Measurements from ENCODE around the gene SCAI.
"Not testable (repeated sequence)": the region's sequence is repeated elsewhere in the genome, so short reads cannot be mapped to it uniquely, and the experiment has no call there.

The SCAI gene

DNA sequence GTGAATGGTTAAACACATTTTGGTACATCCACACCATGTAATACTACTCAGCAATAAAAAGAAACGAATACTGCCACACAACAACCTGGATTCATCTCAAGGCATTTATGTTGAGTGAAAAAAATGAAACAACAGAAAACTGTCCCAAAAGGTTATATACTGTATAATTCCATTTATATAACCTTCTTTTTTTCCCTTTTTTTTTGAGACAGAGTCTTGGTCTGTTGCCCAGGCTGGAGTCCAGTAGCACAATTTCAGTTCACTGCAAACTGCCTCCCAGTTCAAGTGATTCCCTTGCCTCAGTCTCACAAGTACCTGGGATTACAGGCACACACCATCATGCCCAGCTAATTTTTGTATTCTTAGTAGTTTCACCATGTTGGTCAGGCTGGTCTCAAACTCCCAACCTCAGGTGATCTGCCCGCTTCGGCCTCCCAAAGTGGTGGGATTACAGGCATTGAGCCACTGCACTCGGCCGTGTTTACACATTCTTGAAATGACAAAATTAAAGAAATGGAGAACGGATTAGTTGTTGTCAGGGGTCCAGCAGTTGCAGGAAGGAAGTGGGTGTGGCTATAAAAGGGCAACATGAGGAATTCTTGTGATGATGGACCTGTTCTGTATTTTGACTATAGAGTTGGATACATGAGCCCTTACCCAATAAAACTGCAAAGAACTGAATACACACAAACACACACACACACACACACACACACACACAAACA is 28.9 kb upstream of the SCAI start:
- Histone ChIP-seq H3K9me3 (ENCODE audit: control insufficient read depth, insufficient read depth, low read length) (no peaks in the 10 kb centered on the region), H3K4me1 (ENCODE audit: control insufficient read depth, low read length) (peaks cover 6% of the 10 kb centered on the region; the same call in 1 of the 2 replicates), H3K27me3 (ENCODE audit: control insufficient read depth, low read length) (no peaks in the 10 kb centered on the region), H3K36me3 (ENCODE audit: control insufficient read depth, low read length) (peaks cover 28% of the 10 kb centered on the region), H3K4me3 (ENCODE audit: low read length) (no peak overlapping the region), H4K20me1 (ENCODE audit: control insufficient read depth, insufficient read depth, low read depth, low read length) (0 out of 2 replicates have a peak, but pooled peaks cover 3% of the 10 kb centered on the region), H3F3A (ENCODE audit: control insufficient read depth, insufficient read depth) (no peaks in the 10 kb centered on the region), H3K4me2 (ENCODE audit: low read length) (no peak overlapping the region), H3K9me2 (replicated peaks; ENCODE audit: control insufficient read depth, low read length) (no peaks in the 10 kb centered on the region), H3K27ac (ENCODE audit: low read depth, low read length) (no peak overlapping the region), H3K79me2 (ENCODE audit: control insufficient read depth, low read length) (peaks cover 83% of the 10 kb centered on the region)
- TF ChIP-seq EZH2phosphoT487 (IDR thresholded peaks at IDR 0.05; ENCODE audit: borderline replicate concordance, low read length): no peak
- TF ChIP-seq, protein P1, sequence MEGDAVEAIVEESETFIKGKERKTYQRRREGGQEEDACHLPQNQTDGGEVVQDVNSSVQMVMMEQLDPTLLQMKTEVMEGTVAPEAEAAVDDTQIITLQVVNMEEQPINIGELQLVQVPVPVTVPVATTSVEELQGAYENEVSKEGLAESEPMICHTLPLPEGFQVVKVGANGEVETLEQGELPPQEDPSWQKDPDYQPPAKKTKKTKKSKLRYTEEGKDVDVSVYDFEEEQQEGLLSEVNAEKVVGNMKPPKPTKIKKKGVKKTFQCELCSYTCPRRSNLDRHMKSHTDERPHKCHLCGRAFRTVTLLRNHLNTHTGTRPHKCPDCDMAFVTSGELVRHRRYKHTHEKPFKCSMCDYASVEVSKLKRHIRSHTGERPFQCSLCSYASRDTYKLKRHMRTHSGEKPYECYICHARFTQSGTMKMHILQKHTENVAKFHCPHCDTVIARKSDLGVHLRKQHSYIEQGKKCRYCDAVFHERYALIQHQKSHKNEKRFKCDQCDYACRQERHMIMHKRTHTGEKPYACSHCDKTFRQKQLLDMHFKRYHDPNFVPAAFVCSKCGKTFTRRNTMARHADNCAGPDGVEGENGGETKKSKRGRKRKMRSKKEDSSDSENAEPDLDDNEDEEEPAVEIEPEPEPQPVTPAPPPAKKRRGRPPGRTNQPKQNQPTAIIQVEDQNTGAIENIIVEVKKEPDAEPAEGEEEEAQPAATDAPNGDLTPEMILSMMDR (IDR thresholded peaks at IDR 0.05; ENCODE audit: low read depth, low read length, poor library complexity, severe bottlenecking): no peak

DNA sequence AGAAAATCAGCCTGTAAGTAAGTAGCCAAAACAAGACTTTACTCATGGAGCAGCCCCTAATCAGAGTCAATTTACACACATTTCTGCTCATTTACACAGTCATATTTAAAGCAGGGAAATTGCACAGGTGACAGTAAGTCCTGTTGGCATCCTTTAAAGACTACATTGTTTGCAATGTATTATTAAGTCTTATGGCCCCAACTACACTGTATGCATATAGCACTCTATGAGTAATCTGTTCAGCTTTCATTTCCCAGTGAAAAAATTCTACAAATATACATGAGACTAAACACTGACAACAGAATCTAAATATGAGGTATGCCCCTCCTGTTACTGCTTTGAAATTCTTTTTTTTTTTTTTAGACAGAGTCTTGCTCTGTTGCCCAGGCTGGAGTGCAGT is 26.6 kb upstream of the SCAI start:
- Histone ChIP-seq H3K36me3 (ENCODE audit: control insufficient read depth, low read length) (peaks cover 34% of the 10 kb centered on the region), H3K27ac (ENCODE audit: low read depth, low read length) (no peak overlapping the region), H3K9me2 (replicated peaks; ENCODE audit: control insufficient read depth, low read length) (no peaks in the 10 kb centered on the region), H3K4me3 (ENCODE audit: low read length) (no peak overlapping the region), H3K4me1 (ENCODE audit: control insufficient read depth, low read length) (peaks cover 6% of the 10 kb centered on the region; the same call in 1 of the 2 replicates), H3K9me3 (ENCODE audit: control insufficient read depth, insufficient read depth, low read length) (no peaks in the 10 kb centered on the region), H3F3A (ENCODE audit: control insufficient read depth, insufficient read depth) (no peaks in the 10 kb centered on the region), H3K4me2 (ENCODE audit: low read length) (no peak overlapping the region), H3K79me2 (ENCODE audit: control insufficient read depth, low read length) (peaks cover 74% of the 10 kb centered on the region), H3K27me3 (ENCODE audit: control insufficient read depth, low read length) (no peaks in the 10 kb centered on the region), H4K20me1 (ENCODE audit: control insufficient read depth, insufficient read depth, low read depth, low read length) (0 out of 2 replicates have a peak, but pooled peaks cover 3% of the 10 kb centered on the region)
- TF ChIP-seq EZH2phosphoT487 (IDR thresholded peaks at IDR 0.05; ENCODE audit: borderline replicate concordance, low read length): no peak
- TF ChIP-seq, protein P1 (IDR thresholded peaks at IDR 0.05; ENCODE audit: low read depth, low read length, poor library complexity, severe bottlenecking): no peak

DNA sequence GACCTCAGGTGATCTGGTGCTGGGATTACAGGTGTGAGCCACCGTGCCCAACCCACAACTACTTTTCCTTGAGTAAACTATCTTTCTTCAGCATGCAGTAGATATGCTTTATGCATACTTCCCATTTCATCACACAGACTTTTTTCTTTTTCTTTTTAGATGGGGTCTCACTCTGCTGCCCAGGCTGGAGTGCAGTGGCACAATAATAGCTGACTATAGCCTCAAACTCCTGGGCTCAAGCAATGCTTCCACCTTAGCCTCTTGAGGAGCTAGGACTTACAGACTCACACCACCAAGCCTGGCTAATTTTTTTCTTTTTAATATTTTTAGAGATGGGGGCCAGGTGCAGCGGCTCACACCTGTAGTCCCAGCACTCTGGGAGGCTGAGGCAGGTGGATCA is 23.4 kb upstream of the SCAI start:
- H3K9me2 ChIP-seq (replicated peaks; ENCODE audit: control insufficient read depth, low read length): no peaks in the 10 kb centered on the region
- no peak overlapping the region for H3K4me2 ChIP-seq (ENCODE audit: low read length)
- H3K4me1 ChIP-seq (ENCODE audit: control insufficient read depth, low read length): no peaks in the 10 kb centered on the region
- H4K20me1 ChIP-seq (ENCODE audit: control insufficient read depth, insufficient read depth, low read depth, low read length): 0 out of 2 replicates have a peak, but pooled peaks cover 3% of the 10 kb centered on the region
- H3F3A ChIP-seq (ENCODE audit: control insufficient read depth, insufficient read depth): no peaks in the 10 kb centered on the region
- no peaks in the 10 kb centered on the region for H3K9me3 ChIP-seq (ENCODE audit: control insufficient read depth, insufficient read depth, low read length)
- H3K36me3 ChIP-seq (ENCODE audit: control insufficient read depth, low read length): peaks cover 34% of the 10 kb centered on the region
- TF ChIP-seq EZH2phosphoT487 (IDR thresholded peaks at IDR 0.05; ENCODE audit: borderline replicate concordance, low read length): no peak
- TF ChIP-seq, protein P1 (IDR thresholded peaks at IDR 0.05; ENCODE audit: low read depth, low read length, poor library complexity, severe bottlenecking): no peak
- H3K27me3 ChIP-seq (ENCODE audit: control insufficient read depth, low read length): no peaks in the 10 kb centered on the region
- H3K27ac ChIP-seq (ENCODE audit: low read depth, low read length): no peak overlapping the region
- peaks cover 46% of the 10 kb centered on the region for H3K79me2 ChIP-seq (ENCODE audit: control insufficient read depth, low read length)
- H3K4me3 ChIP-seq (ENCODE audit: low read length): no peak overlapping the region

DNA sequence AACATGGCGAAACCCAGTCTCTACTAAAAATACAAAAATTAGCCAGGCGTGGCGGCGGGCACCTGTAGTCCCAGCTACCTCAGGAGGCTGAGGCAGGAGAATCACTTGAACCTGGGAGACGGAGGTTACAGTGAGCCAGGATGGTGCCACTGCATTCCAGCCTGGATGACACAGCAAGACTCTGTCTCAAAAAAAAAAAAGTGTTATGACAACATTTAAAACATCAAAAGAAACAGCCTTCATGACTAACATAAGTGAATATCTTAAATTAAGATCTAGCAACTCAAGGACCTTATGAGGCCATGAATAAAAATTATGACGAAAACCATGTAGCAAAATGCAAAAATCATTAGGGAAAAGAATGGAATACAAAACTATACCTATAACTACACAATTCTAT is 19.6 kb upstream of the SCAI start:
- not testable (repeated sequence) for H3F3A ChIP-seq (ENCODE audit: control insufficient read depth, insufficient read depth); H3K4me2 ChIP-seq (ENCODE audit: low read length); H3K27ac ChIP-seq (ENCODE audit: low read depth, low read length); H3K4me3 ChIP-seq (ENCODE audit: low read length); H3K27me3 ChIP-seq (ENCODE audit: control insufficient read depth, low read length); H4K20me1 ChIP-seq (ENCODE audit: control insufficient read depth, insufficient read depth, low read depth, low read length); H3K9me3 ChIP-seq (ENCODE audit: control insufficient read depth, insufficient read depth, low read length); H3K4me1 ChIP-seq (ENCODE audit: control insufficient read depth, low read length); H3K9me2 ChIP-seq (replicated peaks; ENCODE audit: control insufficient read depth, low read length)
- H3K36me3 ChIP-seq (ENCODE audit: control insufficient read depth, low read length): peaks cover 21% of the 10 kb centered on the region
- peaks cover 30% of the 10 kb centered on the region for H3K79me2 ChIP-seq (ENCODE audit: control insufficient read depth, low read length)
